GM10266 (cell line): ENCODE results near the gene PPP1R12B.

Experiments used
- DNase-seq: peaks from one replicate; pipeline ENCODE4 v3.0.0; 2012; ENCODE audit errors: extremely low spot score
- CTCF ChIP-seq: IDR thresholded peaks from 2 replicates; pipeline ENCODE4 v1.5.1; 2012; ENCODE audit warnings: mild to moderate bottlenecking, low read depth; ENCODE audit not compliant: control insufficient read depth, insufficient read depth; ENCODE audit errors: missing control alignments

Gene PPP1R12B

GRCh38 chr1:202639500-202639899, 291.0 kb downstream of the PPP1R12B start:
- no peak for DNase-seq

GRCh38 chr1:202642212-202642611, 293.7 kb downstream of the PPP1R12B start:
- TF ChIP-seq CTCF, result no peak
- DNase-seq, result no peak

More at GRCh38 chr1:202639500-202639899, 291.0 kb downstream of the PPP1R12B start:
- TF ChIP-seq CTCF, result no peak
